GM21423 (cell line): Measurements from ENCODE around the gene DNAH12.
"Not testable (repeated sequence)": the region's sequence is repeated elsewhere in the genome, so short reads cannot be mapped to it uniquely, and the experiment has no call there.

Experiments
- ATAC-seq: cut with Tn5 transposase; IDR thresholded peaks from one replicate; pipeline ENCODE4 v1.9.1; 2021; ENCODE audit warnings: mild to moderate bottlenecking, moderate library complexity; ENCODE audit not compliant: unreplicated experiment

Gene DNAH12

DNA sequence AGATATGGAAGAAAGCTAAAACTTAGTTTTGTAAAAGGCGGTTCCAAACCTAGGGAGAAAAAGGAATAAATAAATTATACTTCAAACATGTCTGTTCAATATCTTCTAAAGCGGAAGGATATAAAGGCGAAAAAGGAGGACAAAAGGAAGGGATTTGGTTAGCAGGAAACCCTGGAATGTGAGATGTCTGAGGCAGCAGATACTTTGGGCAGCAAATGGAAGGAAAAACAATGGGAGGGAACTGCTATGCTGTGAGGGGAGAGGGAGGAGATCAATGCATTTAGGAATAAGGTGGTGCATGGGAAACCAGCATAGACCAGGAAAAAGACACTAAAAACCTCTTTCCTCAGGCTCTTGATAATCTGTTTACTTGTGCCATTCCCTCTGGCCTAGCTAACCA, 120.8 kb downstream of the DNAH12 start:
- ATAC-seq = no peak

DNA sequence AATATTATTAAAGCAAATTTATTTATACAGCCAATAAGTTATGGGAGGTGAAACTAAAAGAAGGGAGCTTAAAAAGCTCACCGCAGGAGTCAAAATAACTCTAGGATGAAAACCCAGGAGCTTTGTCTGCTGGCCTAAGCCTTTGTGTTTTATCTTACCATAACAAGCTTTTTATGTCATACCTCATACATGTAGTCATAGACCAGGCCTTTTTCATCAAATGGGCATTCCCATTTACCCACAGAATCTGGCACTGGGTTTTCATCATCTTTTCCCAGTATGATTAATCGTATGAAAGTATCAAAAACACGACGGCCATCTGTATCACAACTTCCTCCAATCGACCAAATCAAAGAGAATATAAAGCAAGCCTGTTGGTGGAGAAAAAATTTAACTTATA, 122.8 kb downstream of the DNAH12 start:
- ATAC-seq = no peak

DNA sequence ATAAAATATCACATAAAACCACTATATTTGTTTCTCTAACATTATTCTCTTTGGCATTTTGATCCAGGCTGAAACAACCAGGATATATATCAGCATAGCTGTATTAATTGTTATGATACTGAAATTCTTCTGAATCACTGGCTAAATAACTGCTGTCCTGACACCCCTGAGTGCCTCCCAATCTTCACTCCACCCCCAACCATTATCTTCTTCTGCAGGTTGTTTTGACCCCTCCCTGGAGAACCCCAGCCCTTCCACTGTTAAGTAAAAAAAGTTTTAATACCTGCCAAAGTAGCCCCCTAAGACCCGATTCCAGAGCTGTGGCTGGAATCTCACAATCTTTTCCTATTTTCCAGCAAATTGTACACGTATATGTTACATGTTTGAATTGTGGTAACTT, 124.1 kb downstream of the DNAH12 start:
- ATAC-seq = no peak

DNA sequence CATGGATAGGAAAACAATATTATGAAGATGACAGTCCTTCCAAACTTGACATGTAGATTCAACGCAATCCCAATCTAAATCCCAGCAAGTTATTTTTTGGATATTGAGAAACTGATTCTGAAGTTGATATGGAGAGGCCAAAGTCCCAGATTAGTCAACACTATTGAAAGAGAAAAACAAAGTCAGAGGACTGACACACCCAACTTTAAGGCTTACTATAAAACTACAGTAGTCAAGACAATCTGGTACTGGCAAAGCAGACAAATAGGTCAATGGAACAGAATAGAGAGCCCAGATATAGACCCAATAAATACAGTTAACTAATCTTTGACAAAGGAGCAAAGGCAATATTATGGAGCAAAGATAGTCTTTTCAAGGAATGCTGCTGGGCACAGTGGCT, 132.4 kb downstream of the DNAH12 start:
- no peak for ATAC-seq

DNA sequence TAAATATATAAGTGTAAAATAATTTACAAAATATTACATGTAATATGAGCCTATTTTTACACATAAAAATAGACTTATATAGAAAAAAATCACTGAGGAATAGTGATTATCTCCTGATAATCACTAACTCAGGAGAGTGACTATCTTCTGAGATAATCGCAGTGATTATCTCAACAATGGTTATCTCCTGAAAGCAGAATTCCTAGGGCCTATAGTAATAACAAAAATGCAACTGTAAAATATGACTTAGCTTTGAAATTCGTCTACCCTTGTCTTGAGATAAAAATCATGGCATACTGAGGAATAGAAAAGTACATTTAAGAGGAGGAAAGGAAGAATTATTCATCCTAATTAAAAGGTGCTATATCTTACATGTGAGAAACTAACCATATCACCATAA, 134.7 kb downstream of the DNAH12 start:
- ATAC-seq = no peak

DNA sequence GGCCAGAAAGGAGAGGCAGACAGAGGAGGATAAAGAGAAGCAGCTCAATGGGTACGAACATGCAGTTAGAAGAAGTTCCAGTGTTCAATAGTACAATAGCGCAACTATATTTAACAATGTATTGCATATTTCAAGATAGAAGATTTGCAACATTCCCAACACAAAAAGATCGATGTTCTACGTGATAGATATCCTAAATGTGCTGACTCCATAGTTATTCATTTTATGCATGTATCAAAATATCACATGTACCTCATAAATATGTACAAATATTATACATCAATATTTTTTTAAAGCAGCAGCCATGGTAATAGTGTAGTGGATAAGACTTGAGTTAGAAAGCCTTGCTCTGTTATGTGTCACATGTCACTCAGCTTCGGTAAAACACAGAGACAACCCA, 141.5 kb downstream of the DNAH12 start:
- ATAC-seq = no peak

DNA sequence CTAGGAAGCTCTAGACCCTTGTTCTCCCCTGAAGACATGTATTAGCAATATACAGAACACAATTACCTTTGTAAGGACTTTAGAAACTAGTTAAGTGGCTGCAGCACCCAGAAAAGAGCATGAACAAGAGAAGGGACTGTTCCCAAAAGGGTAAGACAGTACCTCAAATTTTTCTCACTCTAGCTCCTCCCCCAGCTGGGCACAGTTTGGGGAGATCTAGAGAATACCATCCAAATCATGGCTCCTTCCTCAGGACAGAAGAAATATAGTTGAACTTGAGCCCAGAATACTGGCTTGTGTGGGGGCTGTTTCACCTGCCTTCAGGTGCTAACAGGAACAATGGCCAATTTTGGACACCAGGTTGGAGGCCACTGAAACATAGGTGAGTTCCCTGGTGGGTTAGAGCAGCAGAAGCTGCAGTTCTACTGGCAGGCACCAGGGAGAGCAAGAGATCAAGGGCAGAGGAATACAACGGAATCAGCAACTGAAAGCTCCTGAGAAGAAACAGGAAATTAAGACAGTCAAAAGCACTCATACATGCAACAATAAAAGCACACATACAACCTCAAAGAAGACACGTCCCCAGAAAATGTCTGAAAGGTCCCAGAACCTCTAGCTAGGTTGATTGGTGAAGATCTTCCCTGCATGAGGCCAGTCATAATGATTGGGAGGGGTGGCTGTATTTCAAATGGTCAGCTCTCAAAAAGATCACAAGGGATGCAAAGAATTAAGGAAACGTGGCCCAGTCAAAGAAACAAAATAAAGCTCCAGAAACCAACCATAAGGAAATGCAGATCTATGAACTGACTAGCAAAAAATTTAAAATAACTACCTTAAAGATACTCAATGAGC, 146.7 kb downstream of the DNAH12 start:
- peak; percentile 99 for ATAC-seq

DNA sequence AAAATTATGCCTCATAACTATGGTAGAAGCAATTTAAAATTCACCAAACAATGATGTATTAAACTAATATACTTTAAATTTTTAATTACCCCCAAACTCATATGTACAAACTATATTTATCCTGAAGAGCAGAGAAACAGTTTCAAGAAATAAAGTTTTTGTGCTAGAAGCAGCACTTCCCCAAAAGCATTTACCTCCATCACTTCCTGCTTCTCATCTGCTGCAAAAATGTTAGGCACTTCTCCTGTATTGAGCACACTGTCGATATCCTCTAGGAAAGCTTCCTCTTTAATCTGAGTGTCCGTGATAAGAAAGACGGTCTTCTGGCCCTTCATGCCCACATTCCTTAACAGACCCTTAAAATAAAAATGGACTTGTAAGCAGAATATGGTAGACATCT, 150.2 kb downstream of the DNAH12 start:
- ATAC-seq = no peak

DNA sequence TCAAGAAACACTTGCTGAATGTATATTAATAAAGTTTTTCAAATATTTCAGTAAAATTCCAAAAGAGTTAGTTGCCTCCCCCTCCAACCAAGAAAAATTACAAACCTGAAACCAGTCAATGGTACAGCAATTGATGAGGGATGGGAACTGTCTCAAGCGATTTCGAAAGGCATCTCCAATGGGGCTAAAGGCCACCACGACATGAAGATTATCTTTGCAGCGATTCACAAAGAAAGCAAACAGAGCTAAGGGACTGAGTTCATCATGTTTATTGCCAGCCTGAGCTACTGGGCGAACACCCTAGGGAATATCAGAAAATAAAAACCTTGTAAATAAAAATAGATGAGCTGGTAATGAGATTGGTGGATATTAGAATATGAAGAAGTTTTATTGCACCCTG, 152.4 kb downstream of the DNAH12 start:
- no peak for ATAC-seq

DNA sequence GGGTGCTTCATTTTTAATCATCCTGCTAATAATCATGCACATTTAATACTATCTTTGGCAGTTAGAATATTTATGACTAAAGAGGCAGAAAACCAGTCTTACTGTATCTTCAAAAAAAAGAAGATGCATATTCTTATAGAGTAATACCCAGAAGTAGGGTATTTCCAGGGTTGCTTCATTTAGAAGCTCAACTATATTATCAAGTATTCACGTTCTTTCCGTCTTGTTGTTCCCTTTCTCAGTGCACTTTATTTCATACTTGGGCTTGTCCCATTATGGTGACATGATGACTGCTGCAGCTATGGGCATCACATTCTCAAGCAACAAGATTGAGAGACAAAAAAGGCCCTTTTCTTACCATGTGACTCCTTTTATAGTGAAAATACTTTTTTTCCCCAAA, 154.9 kb downstream of the DNAH12 start:
- ATAC-seq = no peak

DNA sequence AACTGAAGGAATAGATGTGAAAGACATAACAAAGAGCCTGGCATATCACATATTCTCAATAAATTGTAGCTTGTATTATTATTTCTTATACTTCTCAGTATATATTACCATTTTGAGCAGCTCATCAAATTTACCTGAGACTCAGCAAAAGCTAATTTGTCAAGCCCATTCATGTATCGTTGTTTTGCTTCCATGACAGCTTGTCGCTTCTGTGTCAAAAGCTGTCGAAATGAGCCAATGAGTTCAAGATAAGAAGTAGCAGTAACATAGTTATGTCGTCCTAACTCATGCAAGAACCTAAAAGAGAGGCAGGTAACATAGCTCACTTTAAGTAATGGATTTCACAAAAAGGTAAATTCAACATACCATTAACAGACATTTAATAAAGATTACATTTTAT, 157.8 kb downstream of the DNAH12 start:
- ATAC-seq = no peak

DNA sequence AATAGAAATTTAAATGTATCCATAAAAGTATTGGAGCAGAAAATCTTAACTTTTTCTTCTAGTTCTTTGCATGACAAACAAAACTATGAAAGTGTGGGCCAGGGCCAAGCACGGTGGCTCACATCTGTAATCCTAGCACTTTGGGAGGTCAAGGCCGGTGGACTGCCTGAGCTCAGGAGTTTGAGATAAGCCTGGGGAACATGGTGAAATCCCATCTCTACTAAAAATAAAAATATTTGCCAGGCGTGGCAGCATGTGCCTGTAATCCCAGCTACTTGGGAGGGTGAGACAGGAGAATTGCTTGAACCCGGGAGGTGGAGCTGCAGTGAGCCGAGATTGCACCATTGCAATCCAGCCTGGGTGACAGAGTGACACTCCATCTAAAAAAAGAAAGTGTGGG, 158.6 kb downstream of the DNAH12 start:
- ATAC-seq = no peak

DNA sequence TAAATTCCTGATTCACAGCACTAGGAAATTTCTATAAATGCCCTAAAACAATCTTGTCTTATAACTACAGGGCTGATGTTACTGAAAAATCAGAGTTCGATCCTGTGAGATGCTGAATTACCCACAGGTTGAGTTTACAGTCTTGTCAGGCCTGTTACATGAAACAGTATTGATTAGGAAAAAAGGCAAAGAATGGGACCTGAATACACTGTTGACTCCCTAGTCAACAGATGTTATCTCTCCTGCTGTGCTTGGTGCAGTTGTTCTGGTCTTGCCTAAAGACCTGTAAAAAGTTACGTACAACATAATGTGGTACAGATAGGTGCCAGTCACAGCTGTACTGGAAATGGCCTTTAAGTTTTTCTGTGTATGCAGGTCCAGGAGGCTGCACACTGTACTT, 160.3 kb downstream of the DNAH12 start:
- no peak for ATAC-seq

DNA sequence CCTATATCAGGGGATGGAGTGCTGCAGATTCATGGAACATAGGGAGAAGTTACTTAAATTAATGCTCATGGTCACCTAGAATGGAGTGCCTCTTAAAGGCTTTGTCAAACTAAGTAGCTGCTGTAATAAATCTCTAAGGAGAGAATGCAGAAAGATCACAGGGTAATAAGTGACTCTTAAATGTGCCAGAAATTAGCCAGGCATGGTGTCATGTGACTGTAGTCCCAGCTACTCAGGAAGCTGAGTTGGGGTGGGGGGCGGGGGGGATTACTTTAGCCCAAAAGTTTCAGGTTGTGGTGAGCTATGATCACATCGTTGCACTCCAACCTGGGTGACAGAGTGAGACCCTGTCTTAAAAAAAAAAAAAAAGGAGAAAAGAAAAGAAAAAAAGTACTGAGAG, 160.7 kb downstream of the DNAH12 start:
- no peak for ATAC-seq

DNA sequence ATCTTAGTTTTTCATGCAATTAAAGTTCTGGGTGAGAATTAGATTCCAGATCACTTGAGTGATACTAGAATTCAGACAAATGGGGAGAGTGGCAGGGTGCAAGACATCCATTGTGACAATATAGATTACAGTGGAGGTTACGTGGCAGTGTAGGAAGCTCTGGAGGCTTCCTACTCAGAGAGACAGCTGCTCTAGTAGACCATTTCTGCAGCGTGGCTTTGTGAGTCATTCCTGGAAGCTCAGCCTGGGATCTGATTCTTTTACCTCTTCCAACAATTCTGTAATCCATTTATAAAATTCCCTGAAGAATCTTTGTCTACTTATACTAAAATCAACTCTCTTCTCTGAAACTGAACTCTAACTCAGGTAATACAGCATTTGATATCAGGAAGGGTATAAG, 161.2 kb downstream of the DNAH12 start:
- no peak for ATAC-seq

DNA sequence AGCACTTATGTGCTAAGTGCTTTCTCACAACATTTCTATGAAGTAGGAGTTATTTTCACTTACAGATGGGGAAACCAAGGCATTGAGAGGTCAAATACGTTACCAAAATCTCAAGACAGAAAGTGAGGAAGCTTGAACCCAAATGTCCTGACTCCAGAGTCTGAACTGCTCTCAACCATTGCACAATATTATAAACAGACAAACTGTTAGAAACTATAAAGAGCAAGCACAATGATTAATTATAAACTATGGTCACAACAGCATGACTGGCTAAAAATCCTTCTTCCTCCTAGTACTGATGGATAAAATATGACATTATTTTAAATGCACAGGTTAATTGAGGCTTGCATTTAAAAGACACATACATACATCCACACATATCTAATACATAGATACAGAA, 173.8 kb downstream of the DNAH12 start:
- ATAC-seq = no peak

DNA sequence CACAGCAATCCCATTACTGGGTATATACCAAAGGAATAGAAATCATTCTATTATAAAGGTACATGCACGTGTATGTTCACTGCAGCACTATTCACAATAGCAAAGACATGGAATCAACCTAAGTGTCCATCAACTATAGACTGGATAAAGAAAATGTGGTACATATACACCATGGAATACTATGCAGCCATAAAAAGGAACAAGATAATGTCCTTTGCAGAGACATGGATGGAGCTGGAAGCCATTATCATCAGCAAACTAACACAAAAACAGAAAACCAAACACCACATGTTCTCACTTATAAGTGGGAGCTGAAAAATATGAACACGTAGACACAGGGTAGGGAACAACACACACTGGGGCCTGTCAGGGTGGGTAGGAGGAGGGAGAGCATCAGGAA, 179.1 kb downstream of the DNAH12 start:
- not testable (repeated sequence) for ATAC-seq

DNA sequence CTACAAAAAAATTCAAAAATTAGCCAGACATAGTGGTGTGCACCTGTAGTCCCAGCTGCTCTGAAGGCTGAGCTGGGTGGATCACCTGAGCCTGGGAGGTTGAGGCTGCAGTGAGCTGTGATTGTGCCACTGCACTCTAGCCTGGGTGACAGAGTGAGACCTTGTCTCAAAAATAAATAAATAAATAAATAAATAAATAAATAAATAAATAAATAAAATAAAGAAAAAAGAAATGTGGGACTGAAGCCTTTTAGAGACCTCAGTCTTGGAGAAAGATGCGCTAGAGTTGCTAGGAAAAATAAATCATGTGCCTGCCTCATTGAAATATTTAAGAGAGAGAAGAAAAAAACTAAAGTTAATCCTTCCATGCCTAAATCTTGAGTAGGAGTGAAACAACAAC, 187.9 kb downstream of the DNAH12 start:
- ATAC-seq = not testable (repeated sequence)

DNA sequence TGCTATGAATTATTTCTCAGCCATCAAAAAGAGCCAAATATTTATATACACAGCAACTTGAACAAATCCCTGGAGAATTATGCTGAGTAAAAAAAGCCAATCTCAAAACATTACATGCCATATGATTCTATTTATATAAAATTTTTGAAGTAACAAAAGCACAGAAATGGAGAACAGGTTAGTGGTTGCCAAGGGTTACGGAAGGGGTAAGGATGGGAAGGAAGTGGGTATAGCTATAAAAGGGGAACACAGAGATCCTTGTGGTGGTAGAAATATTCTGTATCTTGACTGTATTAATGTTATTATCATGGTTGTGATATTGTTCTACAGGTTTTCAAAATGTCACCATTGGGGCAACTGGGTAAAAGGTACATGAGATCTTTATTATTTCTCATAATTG, 189.4 kb downstream of the DNAH12 start:
- no peak for ATAC-seq

DNA sequence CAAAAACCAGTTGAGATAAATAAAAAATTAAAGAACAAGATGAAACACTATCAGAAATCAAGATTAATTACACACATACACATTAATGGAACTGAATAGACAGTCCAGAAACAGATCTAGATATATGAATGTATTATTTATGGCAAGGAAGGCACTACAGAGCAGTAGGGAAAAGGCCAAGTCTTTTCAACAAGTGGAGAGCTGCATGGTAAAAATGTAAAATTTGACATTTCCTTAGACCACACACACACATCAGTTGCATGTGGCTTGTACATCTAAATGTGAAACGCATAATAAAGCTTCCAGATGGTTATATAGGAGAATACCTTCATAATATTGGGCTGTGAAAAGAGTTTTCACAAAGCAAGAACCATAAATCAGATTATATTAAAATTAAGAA, 193.9 kb downstream of the DNAH12 start:
- no peak for ATAC-seq

DNA sequence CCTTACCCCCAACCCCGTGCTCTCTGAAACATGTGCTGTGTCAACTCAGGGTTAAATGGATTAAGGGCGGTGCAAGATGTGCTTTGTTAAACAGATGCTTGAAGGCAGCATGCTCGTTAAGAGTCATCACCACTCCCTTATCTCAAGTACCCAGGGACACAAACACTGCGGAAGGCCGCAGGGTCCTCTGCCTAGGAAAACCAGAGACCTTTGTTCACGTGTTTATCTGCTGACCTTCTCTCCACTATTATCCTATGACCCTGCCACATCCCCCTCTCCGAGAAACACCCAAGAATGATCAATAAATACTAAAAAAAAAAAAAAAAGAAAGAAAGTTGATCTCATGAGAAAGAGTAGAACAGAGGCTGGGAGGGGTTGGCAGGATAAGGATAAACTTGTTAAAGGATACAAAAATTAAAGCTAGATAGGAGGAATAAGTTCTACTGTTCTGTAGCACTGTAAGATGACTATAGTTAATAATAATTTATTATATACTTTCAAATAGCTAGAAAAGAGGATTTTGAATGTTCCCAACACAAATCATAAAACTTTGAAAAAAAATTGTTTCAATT, 205.0 kb downstream of the DNAH12 start:
- ATAC-seq = not testable (repeated sequence)

DNA sequence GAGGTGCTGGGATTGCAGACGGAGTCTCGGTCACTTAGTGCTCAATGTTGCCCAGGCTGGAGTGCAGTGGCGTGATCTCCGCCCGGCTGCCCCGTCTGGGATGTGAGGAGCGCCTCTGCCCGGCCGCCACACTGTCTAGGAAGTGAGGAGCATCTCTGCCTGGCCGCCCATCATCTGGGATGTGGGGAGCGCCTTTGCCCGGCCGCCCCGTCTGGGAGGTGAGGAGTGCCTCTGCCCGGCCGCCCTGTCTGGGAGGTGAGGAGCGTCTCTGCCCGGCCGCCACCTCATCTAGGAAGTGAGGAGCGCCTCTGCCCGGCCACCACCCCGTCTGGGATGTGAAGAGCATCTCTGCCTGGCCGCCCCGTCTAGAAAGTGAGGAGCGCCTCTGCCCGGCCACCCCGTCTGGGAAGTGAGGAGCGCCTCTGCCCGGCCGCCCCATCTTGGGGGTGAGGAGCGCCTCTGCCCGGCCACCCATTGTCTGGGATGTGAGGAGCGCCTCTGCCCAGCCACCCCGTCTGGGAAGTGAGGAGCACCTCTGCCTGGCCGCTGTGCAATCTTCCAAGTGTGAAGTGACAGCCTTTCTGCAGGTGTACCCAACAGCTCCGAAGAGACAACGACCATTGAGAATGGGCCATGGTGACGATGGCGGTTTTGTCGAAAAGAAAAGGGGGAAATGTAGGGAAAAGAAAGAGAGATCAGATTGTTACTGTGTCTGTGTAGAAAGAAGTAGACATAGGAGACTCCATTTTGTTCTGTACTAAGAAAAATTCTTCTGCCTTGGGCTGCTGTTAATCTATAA, 205.7 kb downstream of the DNAH12 start:
- ATAC-seq = not testable (repeated sequence)
